Progenitor cell of endocrine pancreas (in vitro differentiated cells): ENCODE measurements around the gene ZIC4. TPM values are rescaled to one million over a fixed set of nuclear protein-coding genes. Genes with fewer than 3 reads are reported as not detected.
A peak's percentile ranks its signal among the peaks of the same experiment; 100 is the strongest.

ENCODE experiments used
- DNase-seq: peaks from one replicate; pipeline ENCODE4 v3.0.0; 2021; ENCODE audit warnings: low spot score; ENCODE audit not compliant: unreplicated experiment
- H3K27ac Mint-ChIP-seq: 2 replicates; pipeline ENCODE4 v1.8.0; 2021; ENCODE audit warnings: mild to moderate bottlenecking, moderate library complexity, mixed read lengths
- H3K27me3 Mint-ChIP-seq: 2 replicates; pipeline ENCODE4 v1.8.0; 2021; ENCODE audit warnings: mixed read lengths
- H3K36me3 Mint-ChIP-seq: 2 replicates; pipeline ENCODE4 v1.8.0; 2022; ENCODE audit warnings: mixed read lengths; ENCODE audit not compliant: insufficient read depth
- H3K4me1 Mint-ChIP-seq: 2 replicates; pipeline ENCODE4 v1.8.0; 2021; ENCODE audit warnings: low read depth, mixed read lengths
- H3K4me3 Mint-ChIP-seq: 2 replicates; pipeline ENCODE4 v1.8.0; 2021; ENCODE audit warnings: low read depth, mild to moderate bottlenecking, moderate library complexity, mixed read lengths
- H3K9me3 Mint-ChIP-seq: 2 replicates; pipeline ENCODE4 v1.8.0; 2021; ENCODE audit warnings: low read depth, mixed read lengths
- total RNA-seq: library from RNA; stranded (reverse); gene quantifications from 2 replicates; pipeline ENCODE4 v1.2.1, GENCODE V29; 2021
- TF ChIP-seq, protein P1 (sequence below): fragments of 200-600 bp; sonication (generic); IDR thresholded peaks from one replicate; pipeline ENCODE4 v1.5.0; 2021; ENCODE audit warnings: antibody characterized with exemption, mild to moderate bottlenecking; ENCODE audit not compliant: unreplicated experiment

Gene ZIC4
- total RNA-seq, 1 donor from 2014 or later = not detected

DNA sequence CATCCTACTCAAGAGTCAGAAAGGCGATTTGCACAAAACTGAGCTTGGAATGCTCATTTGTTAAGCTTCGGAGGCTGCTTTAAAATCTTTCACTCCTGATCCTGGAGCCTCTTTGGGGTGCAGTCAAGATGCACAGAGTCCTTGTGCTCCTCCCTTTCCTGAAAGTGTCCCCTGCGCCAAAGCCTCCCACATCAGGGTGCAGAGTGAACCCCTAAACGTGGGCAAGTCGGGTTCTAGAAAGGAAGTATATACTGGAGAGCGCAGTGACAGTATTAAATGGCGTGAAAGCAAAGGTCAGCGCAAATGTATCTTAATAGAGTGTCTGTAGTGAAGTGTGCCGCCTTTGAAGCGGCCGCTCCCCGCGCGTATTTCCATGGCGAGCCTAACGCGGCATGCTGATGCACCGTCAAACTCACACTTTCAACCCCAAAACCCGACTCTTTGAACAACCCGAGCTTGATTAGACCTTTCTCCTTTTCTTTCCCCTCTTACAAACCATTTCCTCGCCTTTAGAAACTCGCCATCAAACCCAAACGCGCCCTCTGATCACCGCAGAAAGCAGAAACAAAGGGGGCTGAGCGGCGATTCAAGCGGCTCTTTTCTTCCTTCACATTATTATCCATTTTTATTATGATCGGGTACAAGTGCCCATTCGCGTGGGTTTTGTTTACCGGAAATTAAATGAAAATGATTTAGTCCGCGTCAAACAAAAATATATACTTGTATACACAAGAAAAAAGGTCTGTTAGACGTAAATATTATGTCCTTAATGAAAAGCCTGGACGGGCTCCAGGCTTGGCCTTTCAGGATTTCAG lies 18.3 kb downstream of the ZIC4 start:
- H3K27ac Mint-ChIP-seq = no peak overlapping the region

DNA sequence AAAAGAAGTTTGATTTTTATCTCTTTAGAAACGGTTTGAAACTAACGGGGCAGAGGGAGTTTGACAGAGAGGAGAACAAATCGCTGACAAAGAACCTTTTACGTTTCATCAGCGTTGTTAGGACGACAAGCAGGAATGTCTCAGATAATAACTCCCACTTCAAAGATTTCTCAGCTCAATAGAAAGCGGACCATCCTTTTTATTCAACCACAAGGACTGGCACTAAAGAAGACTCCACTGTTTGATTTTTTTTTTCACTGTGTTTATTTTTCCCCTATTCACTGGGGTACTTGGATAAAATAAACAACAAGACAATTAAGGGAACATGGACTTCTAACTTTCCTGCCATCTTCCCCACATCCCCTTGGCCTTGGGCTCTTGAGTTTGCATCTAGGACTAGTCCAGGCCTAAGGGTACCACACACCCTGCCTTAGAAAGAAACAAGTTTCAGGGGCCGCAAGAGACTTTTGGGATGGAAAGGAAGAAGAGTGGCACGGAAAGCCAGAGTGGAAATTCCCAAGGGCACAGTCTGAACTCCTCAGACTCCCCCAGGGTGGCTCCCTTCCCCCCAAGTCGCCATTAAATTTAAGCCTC lies 19.0 kb downstream of the ZIC4 start:
- Mint-ChIP-seq H3K27me3 (peaks cover 100% of the 10 kb centered on the region), H3K36me3 (no peaks in the 10 kb centered on the region), H3K9me3 (no peaks in the 10 kb centered on the region), H3K4me1 (peaks cover 1% of the 10 kb centered on the region), H3K4me3 (no peak overlapping the region), H3K27ac (no peak overlapping the region)
- TF ChIP-seq, protein P1, sequence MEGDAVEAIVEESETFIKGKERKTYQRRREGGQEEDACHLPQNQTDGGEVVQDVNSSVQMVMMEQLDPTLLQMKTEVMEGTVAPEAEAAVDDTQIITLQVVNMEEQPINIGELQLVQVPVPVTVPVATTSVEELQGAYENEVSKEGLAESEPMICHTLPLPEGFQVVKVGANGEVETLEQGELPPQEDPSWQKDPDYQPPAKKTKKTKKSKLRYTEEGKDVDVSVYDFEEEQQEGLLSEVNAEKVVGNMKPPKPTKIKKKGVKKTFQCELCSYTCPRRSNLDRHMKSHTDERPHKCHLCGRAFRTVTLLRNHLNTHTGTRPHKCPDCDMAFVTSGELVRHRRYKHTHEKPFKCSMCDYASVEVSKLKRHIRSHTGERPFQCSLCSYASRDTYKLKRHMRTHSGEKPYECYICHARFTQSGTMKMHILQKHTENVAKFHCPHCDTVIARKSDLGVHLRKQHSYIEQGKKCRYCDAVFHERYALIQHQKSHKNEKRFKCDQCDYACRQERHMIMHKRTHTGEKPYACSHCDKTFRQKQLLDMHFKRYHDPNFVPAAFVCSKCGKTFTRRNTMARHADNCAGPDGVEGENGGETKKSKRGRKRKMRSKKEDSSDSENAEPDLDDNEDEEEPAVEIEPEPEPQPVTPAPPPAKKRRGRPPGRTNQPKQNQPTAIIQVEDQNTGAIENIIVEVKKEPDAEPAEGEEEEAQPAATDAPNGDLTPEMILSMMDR = no peak
- DNase-seq = no peak

More for the DNA sequence above, 18.3 kb downstream of the ZIC4 start:
- Mint-ChIP-seq H3K36me3 (no peaks in the 10 kb centered on the region), H3K4me3 (no peak overlapping the region), H3K9me3 (no peaks in the 10 kb centered on the region), H3K27me3 (peaks cover 100% of the 10 kb centered on the region), H3K4me1 (peaks cover 3% of the 10 kb centered on the region)
- DNase-seq = no peak
- TF ChIP-seq, protein P1 = no peak

GRCh38 chr3:147385059-147386012 lies 21.0 kb downstream of the ZIC4 start:
- no peaks in the 10 kb centered on the region for H3K9me3 Mint-ChIP-seq
- H3K36me3 Mint-ChIP-seq = no peaks in the 10 kb centered on the region
- peaks cover 99% of the 10 kb centered on the region for H3K27me3 Mint-ChIP-seq
- TF ChIP-seq, protein P1 = no peak
- H3K4me1 Mint-ChIP-seq = no peaks in the 10 kb centered on the region
- no peak for DNase-seq
- H3K27ac Mint-ChIP-seq = no peak overlapping the region
- H3K4me3 Mint-ChIP-seq = no peak overlapping the region

DNA sequence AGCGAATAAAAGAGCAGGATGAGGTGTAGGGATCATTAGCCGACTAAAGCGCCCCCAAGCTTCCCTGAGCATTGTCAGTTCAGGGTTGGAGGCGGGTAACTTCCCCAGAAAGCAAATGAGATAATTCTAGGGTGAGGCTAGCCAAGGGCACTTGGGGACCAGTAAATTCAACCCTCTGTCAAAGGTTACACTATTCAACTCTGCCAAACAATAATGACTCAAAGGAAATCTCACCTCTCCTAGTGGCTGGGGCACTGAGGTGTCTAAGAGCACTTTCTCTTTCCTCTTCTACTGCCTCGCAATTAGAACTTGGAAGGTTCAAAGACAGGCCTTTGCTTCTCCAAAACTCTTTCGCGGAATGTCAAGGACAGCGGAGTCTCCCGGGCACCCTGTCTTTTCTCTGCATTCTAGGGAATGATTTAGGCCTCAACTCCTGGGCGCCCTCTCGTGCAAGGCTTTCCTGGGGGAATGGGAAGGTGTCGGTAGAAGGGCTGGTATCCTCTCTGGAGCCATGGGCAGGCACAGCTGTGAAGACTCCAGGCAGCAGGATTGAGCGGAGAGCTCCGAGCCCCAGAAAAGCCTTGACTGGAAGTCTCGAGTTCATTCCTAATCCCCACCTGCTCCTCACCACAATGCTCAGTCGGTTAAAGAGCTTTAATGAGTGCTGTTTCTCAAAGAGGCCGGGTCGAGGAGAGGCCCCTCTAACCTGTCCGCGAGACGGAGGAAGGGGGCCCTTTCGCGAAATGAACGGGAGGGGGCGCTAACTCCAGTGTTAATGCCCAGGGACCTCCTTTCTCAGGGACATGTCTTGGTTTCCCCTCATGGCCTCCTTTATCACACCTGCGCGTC lies 21.9 kb downstream of the ZIC4 start:
- TF ChIP-seq, protein P1 = peak; percentile 46
- Mint-ChIP-seq H3K9me3 (no peaks in the 10 kb centered on the region), H3K27me3 (peaks cover 99% of the 10 kb centered on the region), H3K36me3 (no peaks in the 10 kb centered on the region), H3K4me1 (no peaks in the 10 kb centered on the region), H3K4me3 (no peak overlapping the region), H3K27ac (no peak overlapping the region)
- no peak for DNase-seq
